ENCODE results near the gene PIGQ.

Gene PIGQ

DNA sequence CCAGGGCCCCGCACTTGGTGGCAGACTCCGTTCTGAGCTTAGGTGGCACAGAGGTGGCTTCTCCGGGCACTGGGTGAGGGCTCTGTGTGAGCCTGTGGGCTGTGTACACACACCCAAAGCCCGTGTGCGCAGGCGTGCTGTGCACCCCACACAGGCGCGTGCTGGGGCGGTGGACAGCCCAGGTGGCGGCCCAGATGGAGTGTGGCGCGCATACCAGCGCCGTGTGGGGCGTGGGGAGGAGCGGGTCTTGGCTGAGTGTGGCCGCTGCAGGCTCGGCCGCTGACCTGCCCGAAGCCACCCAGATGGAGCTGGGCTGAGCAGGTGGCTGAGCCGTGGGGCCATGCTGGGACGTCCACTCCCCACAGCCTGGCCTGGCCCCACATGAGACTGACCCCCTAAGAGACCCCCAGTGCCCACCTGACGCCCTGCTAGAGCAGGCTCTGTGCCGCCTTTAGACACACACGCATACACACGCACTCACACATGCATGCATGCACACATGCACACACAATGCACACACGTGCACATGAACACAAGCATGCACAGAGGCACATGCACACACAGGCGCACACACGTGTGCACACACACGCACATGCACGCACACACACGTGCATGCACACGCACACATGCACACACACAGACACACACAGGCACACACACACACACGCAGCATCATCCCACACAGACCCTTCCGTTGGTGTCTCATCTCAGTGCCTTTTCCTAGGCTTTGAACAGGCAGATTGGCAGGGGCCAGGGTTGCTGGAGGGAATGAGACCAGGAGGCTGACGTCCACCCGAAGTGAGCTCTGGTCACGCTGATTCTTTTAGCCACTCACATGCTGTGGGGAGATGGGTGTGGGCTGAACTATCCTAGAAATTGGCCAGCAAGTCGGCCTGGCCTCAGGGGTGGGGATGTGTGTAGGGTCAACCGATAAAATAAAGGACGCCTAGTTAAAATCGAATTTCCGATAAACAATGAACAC is 7.5 kb upstream of the PIGQ start:
- H3K27ac ChIP-seq = no peak overlapping the region
- H3K4me2 ChIP-seq = 0 out of 22 replicates have a peak overlapping the region, but pooled peaks of 1 of the 11 experiments have one; percentile 45
- no peak for TF ChIP-seq Cebpa-rat (IDR thresholded peaks at IDR 0.05)
- peaks cover 0 to 58% (median 32%) of the 10 kb centered on the region in 11 experiments; a peak in 18 of 22 replicates for H4K20me1 ChIP-seq
- H3K36me3 ChIP-seq = no peaks in the 10 kb centered on the region
- no peak overlapping the region for H3K9ac ChIP-seq
- H3K27me3 ChIP-seq = peaks cover 54 to 67% (median 58%) of the 10 kb centered on the region in 11 experiments
- no peak overlapping the region for H3K4me3 ChIP-seq
- peaks cover 45 to 80% (median 61%) of the 10 kb centered on the region in 10 experiments for H3K4me1 ChIP-seq
- no peaks in the 10 kb centered on the region for H3K9me3 ChIP-seq (replicated peaks in 1 of 11)

DNA sequence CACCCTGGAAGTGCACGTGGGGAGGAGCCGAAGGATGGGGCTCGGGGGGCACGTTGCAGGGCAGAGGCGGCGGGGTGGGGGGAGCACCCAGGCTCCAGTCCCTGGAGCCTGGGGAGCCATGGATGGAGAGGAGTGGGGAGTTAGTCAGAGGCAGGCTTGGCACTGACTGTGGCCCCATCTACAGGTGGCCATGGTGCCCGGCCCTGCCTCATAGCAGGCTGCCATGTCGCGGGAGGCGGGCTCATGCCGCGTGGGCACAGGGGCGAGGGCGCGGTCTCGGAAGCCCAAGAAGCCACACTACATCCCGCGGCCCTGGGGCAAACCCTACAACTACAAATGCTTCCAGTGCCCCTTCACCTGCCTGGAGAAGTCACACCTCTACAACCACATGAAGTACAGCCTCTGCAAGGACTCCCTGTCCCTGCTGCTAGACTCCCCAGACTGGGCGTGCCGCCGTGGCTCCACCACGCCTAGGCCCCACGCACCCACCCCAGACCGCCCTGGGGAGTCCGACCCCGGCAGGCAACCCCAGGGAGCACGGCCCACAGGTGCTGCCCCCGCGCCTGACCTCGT is 6.6 kb upstream of the PIGQ start:
- no peaks in the 10 kb centered on the region for H3K9me3 ChIP-seq (replicated peaks in 1 of 11)
- peaks cover 49 to 61% (median 56%) of the 10 kb centered on the region in 11 experiments for H3K27me3 ChIP-seq
- H3K9ac ChIP-seq = no peak overlapping the region
- H3K27ac ChIP-seq = no peak overlapping the region
- H4K20me1 ChIP-seq = peaks cover 0 to 49% (median 23%) of the 10 kb centered on the region in 11 experiments; a peak in 18 of 22 replicates
- H3K4me1 ChIP-seq = peaks cover 45 to 80% (median 61%) of the 10 kb centered on the region in 10 experiments
- no peak for TF ChIP-seq Cebpa-rat (IDR thresholded peaks at IDR 0.05)
- peak overlapping the region in 4 of 11 experiments; percentile 1 to 26 (median 13); a peak in 2 of 22 replicates for H3K4me2 ChIP-seq
- no peaks in the 10 kb centered on the region for H3K36me3 ChIP-seq
- no peak overlapping the region for H3K4me3 ChIP-seq

DNA sequence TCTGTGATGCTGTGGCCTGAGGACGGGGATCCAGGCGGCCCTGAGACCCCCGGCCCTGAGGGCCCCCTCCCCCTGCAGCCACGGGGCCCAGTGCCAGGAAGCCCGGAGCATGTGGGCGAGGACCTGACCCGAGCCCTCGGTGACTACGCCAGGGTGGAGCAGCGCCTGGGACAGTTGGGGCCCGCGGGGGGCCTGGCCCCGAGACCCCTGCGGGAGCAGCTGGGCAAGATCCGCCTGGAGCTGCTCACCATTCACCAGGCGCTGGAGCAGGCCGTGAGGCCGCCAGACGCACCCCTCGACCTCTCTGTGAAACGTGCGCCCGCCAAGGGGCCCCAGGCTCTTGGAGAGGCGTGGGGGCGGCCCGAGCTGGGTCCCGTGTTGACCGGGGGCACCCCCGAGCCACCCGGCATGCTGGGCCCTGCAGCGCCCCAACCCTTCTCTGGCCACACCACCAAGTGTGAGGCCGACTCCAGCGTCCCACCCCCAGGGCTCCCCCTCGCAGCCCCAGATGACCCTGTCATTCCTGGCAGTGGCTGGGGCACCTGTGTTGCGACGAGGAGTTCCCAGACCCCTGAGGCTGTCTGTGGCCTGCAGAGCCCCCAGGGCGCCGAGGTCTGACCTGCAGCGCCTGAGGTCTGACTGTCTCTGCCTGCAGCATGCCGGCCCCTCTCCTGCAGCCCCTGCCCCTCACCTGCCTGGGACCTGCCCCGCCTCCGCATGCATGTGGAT is 4.9 kb upstream of the PIGQ start:
- Histone ChIP-seq H3K4me3 (no peak overlapping the region), H4K20me1 (peaks cover 0 to 32% (median 6%) of the 10 kb centered on the region in 11 experiments; a peak in 15 of 22 replicates), H3K27ac (no peak overlapping the region), H3K4me2 (peak overlapping the region in 10 of 11 experiments; percentile 91 to 99 (median 98); a peak in 19 of 22 replicates), H3K27me3 (peaks cover 32 to 44% (median 39%) of the 10 kb centered on the region in 11 experiments), H3K36me3 (no peaks in the 10 kb centered on the region), H3K9me3 (replicated peaks in 1 of 11) (no peaks in the 10 kb centered on the region), H3K4me1 (peaks cover 45 to 75% (median 56%) of the 10 kb centered on the region in 10 experiments), H3K9ac (peak overlapping the region in 4 of 11 experiments; percentile 86 to 94 (median 92); a peak in 3 of 22 replicates)
- TF ChIP-seq Cebpa-rat (IDR thresholded peaks at IDR 0.05) = no peak

DNA sequence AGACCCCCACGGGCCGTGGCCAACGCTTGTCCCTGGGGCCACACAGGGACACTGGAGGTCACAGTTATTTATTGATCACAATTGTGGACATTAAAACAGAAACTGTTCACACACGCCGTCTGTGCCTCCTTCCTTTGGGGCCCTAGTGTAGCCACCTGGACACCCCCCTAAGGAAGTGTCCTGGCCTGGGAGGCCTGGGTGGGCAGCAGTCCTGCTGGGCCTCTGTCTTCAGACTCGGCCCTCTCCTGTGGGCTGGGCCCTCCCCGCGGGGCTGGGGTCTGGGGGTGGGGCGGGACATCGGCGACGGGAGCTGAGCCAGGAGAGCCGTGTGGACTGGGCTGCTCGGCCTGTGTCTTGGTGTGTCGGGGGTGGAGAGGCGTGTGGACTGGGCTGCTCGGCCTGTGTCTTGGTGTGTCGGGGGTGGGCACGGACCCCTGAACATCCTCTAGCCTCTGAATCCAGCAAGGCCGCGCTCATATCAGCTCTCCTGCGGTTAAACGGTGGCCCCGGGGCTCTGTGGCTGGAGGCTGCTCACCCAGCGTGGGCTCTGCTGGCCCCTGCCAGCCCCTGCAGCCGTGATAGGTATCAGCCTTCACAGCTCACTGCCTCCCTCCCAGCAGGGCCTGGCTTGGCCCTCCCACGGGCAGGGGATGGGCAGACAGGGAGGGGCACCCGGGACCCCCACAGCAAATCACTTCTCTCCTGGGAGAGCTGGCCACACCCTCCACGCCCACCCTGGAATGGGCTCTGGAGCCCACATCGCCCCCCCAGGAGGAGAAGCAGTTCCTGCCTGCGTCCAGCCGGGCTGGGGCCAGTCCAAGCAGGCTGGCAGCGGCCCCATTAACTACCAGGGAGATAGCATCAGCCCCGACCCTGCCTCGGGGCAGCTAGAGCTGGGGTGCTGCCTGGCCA is 4.1 kb upstream of the PIGQ start:
- Histone ChIP-seq H3K36me3 (no peaks in the 10 kb centered on the region), H3K9me3 (replicated peaks in 1 of 11) (no peaks in the 10 kb centered on the region)

DNA sequence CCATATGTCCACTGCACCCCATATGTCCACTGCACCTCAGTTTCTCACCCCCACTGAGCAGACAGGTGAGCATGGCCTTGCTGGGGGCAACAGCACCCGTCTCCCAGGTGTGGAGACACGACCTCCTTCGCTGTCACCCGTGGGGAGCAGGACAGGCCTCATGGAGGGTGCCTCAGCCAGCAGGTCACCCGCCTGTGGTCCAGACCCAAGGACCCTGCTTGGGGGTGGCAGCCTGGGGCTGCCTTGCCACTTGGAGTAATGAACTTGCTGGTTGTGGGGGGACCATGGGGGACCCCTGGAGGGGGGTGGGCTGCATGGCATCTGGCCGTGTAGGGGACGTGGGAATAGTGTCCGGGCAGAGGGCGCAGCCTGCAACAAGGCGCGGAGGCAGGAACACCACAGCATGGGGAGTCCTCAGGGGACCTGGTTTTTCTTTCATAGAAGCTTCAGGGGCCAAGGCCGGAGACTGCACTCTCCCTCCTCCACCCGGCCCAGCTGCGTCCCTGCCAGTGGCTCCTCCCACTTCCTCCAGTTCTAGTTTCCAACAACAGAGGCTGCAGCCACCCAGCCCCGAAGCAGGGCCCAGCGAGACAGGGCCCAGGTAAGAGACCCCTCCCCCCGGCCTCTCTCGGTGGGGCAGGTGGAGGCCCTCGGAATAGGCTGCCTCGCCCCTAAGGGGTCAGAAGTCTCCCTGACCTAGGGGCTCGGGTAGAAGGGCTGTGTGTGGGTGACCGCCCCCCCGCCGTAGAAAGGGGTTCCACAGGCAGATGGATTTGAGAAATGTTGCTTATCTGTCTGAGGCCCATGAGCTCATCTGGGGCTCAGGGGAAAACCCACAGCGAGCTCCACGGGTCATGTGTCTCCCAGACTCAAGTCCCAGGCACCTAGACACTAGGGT is 3.0 kb upstream of the PIGQ start, which contains the start of gene NHLRC4:
Gene NHLRC4, plus strand, starts transcription at position 531 of the 898 bp plus-strand sequence. CDS start 1,043 bp downstream, outside the sequence.
- H3K9ac ChIP-seq = peak within 1 kb of the TSS; percentile 69 to 94 (median 88)
- H3K4me1 ChIP-seq = peaks cover 49 to 70% (median 62%) of the 10 kb centered on the region in 10 experiments
- H3K9me3 ChIP-seq (replicated peaks in 1 of 11) = no peaks in the 10 kb centered on the region
- TF ChIP-seq Cebpa-rat (IDR thresholded peaks at IDR 0.05) = no peak
- peaks cover 0 to under 1% (median 0%) of the 10 kb centered on the region in 11 experiments; a peak in 2 of 22 replicates for H3K36me3 ChIP-seq
- H4K20me1 ChIP-seq = peaks cover 0 to 37% (median 9%) of the 10 kb centered on the region in 11 experiments; a peak in 14 of 22 replicates
- H3K27ac ChIP-seq = peak within 1 kb of the TSS; percentile 63 to 86 (median 76); a peak in 21 of 22 replicates
- H3K4me3 ChIP-seq = peak within 1 kb of the TSS; percentile 47 to 61 (median 54)
- peak within 1 kb of the TSS; percentile 91 to 99 (median 98) for H3K4me2 ChIP-seq
- H3K27me3 ChIP-seq = peaks cover 13 to 26% (median 21%) of the 10 kb centered on the region in 11 experiments

More for the DNA sequence above, 4.1 kb upstream of the PIGQ start:
- Histone ChIP-seq H3K27me3 (peaks cover 24 to 36% (median 31%) of the 10 kb centered on the region in 11 experiments), H3K4me1 (peaks cover 45 to 74% (median 58%) of the 10 kb centered on the region in 10 experiments), H3K27ac (peak overlapping the region; percentile 47 to 86 (median 76); a peak in 18 of 22 replicates), H3K4me3 (peak overlapping the region in 6 of 10 experiments; percentile 48 to 61 (median 55); a peak in 11 of 20 replicates), H3K9ac (peak overlapping the region in 10 of 11 experiments; percentile 69 to 94 (median 89); a peak in 19 of 22 replicates), H3K4me2 (peak overlapping the region; percentile 91 to 99 (median 98)), H4K20me1 (peaks cover 0 to 37% (median 11%) of the 10 kb centered on the region in 11 experiments; a peak in 12 of 22 replicates)
- no peak for TF ChIP-seq Cebpa-rat (IDR thresholded peaks at IDR 0.05)

DNA sequence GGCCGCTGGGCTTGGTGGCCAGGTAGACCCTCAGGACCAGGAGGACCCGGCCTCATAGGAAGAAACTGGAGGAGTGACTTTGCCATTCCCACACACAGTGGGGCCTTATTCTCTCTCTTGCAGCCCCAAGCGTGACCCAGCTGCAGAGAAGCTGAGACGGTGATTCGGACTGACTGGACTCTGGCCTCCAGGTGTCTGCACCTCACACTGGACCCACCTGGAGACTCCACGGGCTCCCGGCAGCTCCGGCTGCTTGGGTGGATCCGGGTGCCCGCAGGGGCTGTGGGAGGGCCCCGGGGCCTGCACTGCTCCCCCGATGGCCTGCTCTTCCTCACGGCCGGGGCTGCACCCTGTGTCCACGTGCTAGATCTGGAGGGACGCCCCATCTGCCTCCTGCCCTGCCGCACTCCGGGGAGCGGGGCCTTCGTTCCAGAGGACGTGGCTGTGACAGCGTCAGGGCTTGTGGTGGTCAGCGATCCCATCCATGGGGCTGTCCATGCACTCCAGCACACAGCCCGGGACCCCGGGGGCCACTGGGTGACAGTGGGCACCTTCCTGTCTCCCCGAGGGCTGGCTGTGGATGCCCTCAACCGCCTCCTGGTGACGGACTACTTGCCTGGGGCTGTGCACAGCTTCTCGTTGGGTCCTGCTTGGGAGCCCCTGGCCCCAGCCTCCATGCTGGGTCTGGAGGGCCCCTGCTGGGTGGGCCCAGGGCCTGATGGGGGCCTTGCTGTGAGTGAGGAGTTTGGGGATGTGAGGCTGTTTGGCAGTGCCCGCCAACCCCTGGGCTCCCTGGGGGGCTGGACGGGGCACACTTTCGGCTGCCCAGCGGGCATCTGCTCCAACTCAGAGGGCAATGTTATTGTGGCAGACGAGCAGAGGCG is 2.2 kb upstream of the PIGQ start:
- H3K4me3 ChIP-seq = peak overlapping the region; percentile 47 to 61 (median 54)
- H3K36me3 ChIP-seq = peaks cover 0 to 10% (median 3%) of the 10 kb centered on the region in 11 experiments; a peak in 8 of 22 replicates
- H3K27me3 ChIP-seq = peaks cover 4 to 17% (median 12%) of the 10 kb centered on the region in 11 experiments
- H3K4me2 ChIP-seq = peak overlapping the region; percentile 91 to 99 (median 98)
- H4K20me1 ChIP-seq = peaks cover 0 to 37% (median 15%) of the 10 kb centered on the region in 11 experiments; a peak in 18 of 22 replicates
- H3K9me3 ChIP-seq (replicated peaks in 1 of 11) = no peaks in the 10 kb centered on the region
- H3K4me1 ChIP-seq = peaks cover 49 to 70% (median 64%) of the 10 kb centered on the region in 10 experiments
- H3K9ac ChIP-seq = peak overlapping the region; percentile 69 to 94 (median 88)
- no peak for TF ChIP-seq Cebpa-rat (IDR thresholded peaks at IDR 0.05)
- peak overlapping the region; percentile 63 to 86 (median 76); a peak in 21 of 22 replicates for H3K27ac ChIP-seq

Measured in BLaER1 treated with 17β-estradiol and CSF1 and Interleukin-3, amounts not matched to agents 10 nM and 100 nM (cell line).